GM20000 (cell line): ENCODE results near the gene PTGFRN.

Experiments
- DNase-seq: peaks from one replicate; pipeline ENCODE4 v3.0.0; 2012; ENCODE audit warnings: low spot score
- TF ChIP-seq, protein P1 (sequence below): IDR thresholded peaks from 2 replicates; pipeline ENCODE4 v1.5.1; 2012; ENCODE audit warnings: mild to moderate bottlenecking, control low read depth; ENCODE audit errors: extremely low read depth, missing control alignments

The PTGFRN gene

DNA sequence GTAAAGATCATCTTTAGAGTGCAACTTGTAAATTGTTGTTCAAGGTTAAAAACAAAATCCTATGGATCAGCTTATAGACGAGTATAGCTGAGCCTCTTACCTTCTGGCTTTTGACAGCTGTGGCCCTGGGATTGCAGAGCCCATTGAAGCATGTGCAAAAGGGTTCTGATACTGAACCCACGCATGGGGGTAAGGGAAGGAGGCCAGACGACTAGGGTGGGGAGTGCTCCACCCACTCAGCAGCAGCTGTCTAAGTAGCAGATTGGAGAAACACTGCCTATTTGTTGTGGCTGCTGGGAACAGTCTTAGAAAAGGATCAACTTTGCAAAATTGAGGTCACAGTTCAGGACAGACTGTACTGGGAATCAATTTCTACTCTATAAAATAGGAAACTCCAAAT is 107.9 kb downstream of the PTGFRN start:
- DNase-seq, result peak; percentile 15

DNA sequence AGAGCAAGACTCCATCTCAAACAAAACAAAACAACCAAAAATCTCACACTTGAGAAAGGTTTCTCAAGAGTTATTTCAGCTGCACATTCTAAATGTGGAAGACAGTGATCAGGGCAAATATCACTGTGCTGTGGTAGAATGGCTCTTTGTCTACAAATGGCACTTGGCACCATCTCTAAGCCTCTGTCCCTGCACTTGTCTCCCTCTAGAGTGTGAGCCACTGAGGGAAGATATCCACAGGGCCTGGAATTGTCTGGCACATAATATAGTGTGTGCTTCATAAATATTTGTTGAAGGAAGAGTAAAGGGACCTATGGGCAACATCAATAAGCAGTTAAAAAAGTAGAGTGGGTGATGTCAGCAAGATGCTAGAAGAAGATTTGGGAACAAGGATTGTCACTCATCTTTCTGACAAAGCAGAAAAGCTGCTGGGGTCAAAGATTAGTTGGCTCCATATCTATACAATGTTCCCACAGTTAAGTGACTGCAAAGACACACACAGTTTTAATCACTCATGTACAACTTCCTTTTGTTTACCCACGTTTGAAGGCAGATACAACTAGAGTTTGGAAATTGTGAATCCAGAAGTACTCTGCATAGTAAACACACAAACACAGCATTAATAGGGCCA is 110.9 kb downstream of the PTGFRN start:
- TF ChIP-seq, protein P1, sequence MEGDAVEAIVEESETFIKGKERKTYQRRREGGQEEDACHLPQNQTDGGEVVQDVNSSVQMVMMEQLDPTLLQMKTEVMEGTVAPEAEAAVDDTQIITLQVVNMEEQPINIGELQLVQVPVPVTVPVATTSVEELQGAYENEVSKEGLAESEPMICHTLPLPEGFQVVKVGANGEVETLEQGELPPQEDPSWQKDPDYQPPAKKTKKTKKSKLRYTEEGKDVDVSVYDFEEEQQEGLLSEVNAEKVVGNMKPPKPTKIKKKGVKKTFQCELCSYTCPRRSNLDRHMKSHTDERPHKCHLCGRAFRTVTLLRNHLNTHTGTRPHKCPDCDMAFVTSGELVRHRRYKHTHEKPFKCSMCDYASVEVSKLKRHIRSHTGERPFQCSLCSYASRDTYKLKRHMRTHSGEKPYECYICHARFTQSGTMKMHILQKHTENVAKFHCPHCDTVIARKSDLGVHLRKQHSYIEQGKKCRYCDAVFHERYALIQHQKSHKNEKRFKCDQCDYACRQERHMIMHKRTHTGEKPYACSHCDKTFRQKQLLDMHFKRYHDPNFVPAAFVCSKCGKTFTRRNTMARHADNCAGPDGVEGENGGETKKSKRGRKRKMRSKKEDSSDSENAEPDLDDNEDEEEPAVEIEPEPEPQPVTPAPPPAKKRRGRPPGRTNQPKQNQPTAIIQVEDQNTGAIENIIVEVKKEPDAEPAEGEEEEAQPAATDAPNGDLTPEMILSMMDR, result no peak
- no peak for DNase-seq

More for the DNA sequence above, 107.9 kb downstream of the PTGFRN start:
- TF ChIP-seq, protein P1, result no peak

DNA sequence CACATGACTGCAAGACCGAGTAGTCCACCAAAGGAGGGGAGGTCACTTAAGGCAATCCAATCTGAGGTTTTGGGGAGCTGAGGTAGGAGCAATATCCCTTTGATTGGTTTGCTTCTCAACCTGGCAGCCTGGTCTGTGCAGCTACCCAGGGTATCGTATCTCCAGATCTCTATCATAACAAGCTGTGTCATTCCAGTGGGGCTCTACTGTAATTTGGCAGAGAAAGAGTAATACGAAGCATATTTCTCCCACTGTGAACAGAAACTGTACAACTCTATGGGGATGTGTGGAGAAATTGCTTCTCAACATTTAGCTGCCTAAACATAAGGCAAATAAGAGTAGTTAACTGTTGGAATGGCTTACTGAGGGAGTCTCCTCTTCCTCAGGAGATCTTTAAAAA is 112.4 kb downstream of the PTGFRN start:
- DNase-seq, result no peak
- TF ChIP-seq, protein P1, result no peak

- TF ChIP-seq, protein P1, result no peak
- DNase-seq, result no peak
Measured at GRCh38 chr1:117025568-117025967, 115.9 kb downstream of the PTGFRN start.

DNA sequence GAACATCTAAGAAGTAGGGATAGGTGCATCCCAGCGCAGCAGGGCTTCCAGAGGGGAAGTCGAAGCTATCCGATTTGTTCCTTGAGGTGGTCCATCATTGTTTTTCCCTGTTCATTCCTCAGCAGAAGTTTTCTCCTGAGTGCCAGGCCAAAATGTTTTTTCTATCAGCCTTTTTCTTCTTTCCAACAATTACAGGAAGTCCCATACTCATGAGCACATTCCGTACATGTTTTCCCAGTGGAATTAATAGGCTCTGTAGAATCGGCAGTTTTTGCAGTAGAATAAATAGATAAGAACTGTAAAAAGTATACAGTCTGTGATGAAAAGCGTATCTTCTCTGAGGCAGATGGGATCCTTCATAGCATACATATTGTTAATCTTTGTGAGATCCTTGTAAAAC is 116.6 kb downstream of the PTGFRN start:
- DNase-seq, result no peak
- TF ChIP-seq, protein P1, result no peak

- TF ChIP-seq, protein P1, result no peak
- DNase-seq, result no peak
Measured at GRCh38 chr1:117029685-117030084, 120.0 kb downstream of the PTGFRN start.

- no peak for DNase-seq
- TF ChIP-seq, protein P1, result no peak
Measured at GRCh38 chr1:117030271-117030877, 120.7 kb downstream of the PTGFRN start.
